Spleen (tissue), 11 donors: ENCODE measurements around the gene HTRA2. TPM values are rescaled to one million over a fixed set of nuclear protein-coding genes. Genes with fewer than 3 reads are reported as not detected.

Experiments
- DNase-seq: peaks from one replicate; pipeline ENCODE4 v3.0.0-alpha.2; 2020
- H3K27ac ChIP-seq, 8 donors: fragments of 200-600 bp; sonication (generic) in 7 of 8; 1 replicate in 4 of 8; 2 replicates in 4 of 8; pipeline versions ENCODE4 v1.5.0 to v1.8.0; 2016 to 2021; ENCODE audit warnings: inconsistent platforms in 4 of 8, mild to moderate bottlenecking in 4 of 8, moderate library complexity in 1 of 8
- H3K27me3 ChIP-seq, 7 donors: fragments of 200-600 bp; sonication (generic) in 6 of 7; replicated peaks in 1 of 7; 1 replicate in 4 of 7; 2 replicates in 3 of 7; pipeline versions ENCODE4 v1.5.0 to v1.8.0; 2016 to 2021; ENCODE audit warnings: inconsistent platforms in 3 of 7, mild to moderate bottlenecking in 1 of 7
- H3K36me3 ChIP-seq, 6 donors: fragments of 200-600 bp; sonication (generic) in 5 of 6; 1 replicate in 4 of 6; 2 replicates in 2 of 6; pipeline versions ENCODE4 v1.5.0 to v1.8.0; 2016 to 2021; ENCODE audit warnings: inconsistent platforms in 2 of 6
- H3K4me1 ChIP-seq, 6 donors: fragments of 200-600 bp; sonication (generic) in 5 of 6; 1 replicate in 3 of 6; 2 replicates in 3 of 6; pipeline versions ENCODE4 v1.5.0 to v1.8.0; 2016 to 2021; ENCODE audit warnings: inconsistent platforms in 3 of 6
- H3K4me3 ChIP-seq, 8 donors: fragments of 200-600 bp; sonication (generic) in 7 of 8; 1 replicate in 4 of 8; 2 replicates in 4 of 8; pipeline versions ENCODE4 v1.5.0 to v1.8.0; 2016 to 2021; ENCODE audit warnings: inconsistent platforms in 4 of 8, mild to moderate bottlenecking in 4 of 8, moderate library complexity in 2 of 8
- H3K9me3 ChIP-seq, 8 donors: fragments of 200-600 bp; sonication (generic) in 7 of 8; 1 replicate in 4 of 8; 2 replicates in 4 of 8; pipeline versions ENCODE4 v1.5.0 to v1.8.0; 2016 to 2021; ENCODE audit warnings: inconsistent platforms in 4 of 8
- POLR2A ChIP-seq, 3 donors: fragments of 450-650 bp; IDR thresholded peaks; one replicate each; pipeline ENCODE4 v1.5.1; 2017; ENCODE audit warnings: antibody characterized with exemption in 3 of 3, mild to moderate bottlenecking in 1 of 3
- POLR2AphosphoS5 ChIP-seq, 3 donors: sonication (generic); formaldehyde crosslinking; IDR thresholded peaks; one replicate each; pipeline ENCODE4 v1.5.1; 2017; ENCODE audit warnings: antibody characterized with exemption in 3 of 3
- whole genome bisulfite sequencing, 5 donors: extraction: QIAGEN DNeasy Blood & Tissue Kit in 3 of 5; methylation state at CpG; one replicate each; pipeline versions ENCODE4 v1.1.5 to v1.1.7; 2013 to 2018; 5-methylcytosine and 5-hydroxymethylcytosine counted together
- intact Hi-C: fragments of 100-400 bp; cut with DNase I; formaldehyde crosslinking; loops from one replicate; pipeline ENCODE4 v1.15.0; 2023; ENCODE audit warnings: low total_unique reads
- polyA plus RNA-seq, 3 donors: library from polyadenylated mRNA; stranded (reverse); fragments of 200-250 nt; gene quantifications; one replicate each; pipeline ENCODE4 v1.2.1, GENCODE V29; 2013
- total RNA-seq, 7 donors: library from RNA; depleted of rRNA in 3 of 7; stranded (reverse); fragments of >200 nt in 3 of 7; fragmentation: NEBNext Ultra II Directional in 4 of 7; extraction: Animal tissue kit (Norgen Biotek cat#: 25700) in 4 of 7; gene quantifications; one replicate each; pipeline versions ENCODE4 v1.1.0 to v1.2.1, GENCODE V29; 2016 to 2021
- TF ChIP-seq, protein P1 (sequence below), 11 experiments: fragments of 200-600 bp in 7 of 11; fragments of 450-650 bp in 4 of 11; sonication (generic) in 4 of 11; IDR thresholded peaks in 8 of 11; conservative IDR thresholded peaks in 3 of 11; 1 replicate in 7 of 11; 2 replicates in 4 of 11; pipeline versions ENCODE4 v1.4.0 to v1.8.0; 2016 to 2021; ENCODE audit warnings: antibody characterized with exemption in 11 of 11, inconsistent platforms in 4 of 11, mild to moderate bottlenecking in 1 of 11
- donor health status: healthy with polysubstance abuse.
- donor health status: DM: no; HTN: no; CAD: no; lungs with moderate emphysema.
- donor health status: DM: no; HTN: no; CAD: no.
- donor health status: Bipolar disorder and iron deficiency.
- donor health status: healthy.
- donor health status: DM: no; HTN: no; CAD: no.
- donor health status: DM: yes; HTN: yes; CAD: no.

Gene HTRA2
- total and polyA plus RNA-seq, 10 donors: 34.2 to 58.7 (median 42.9) TPM

DNA sequence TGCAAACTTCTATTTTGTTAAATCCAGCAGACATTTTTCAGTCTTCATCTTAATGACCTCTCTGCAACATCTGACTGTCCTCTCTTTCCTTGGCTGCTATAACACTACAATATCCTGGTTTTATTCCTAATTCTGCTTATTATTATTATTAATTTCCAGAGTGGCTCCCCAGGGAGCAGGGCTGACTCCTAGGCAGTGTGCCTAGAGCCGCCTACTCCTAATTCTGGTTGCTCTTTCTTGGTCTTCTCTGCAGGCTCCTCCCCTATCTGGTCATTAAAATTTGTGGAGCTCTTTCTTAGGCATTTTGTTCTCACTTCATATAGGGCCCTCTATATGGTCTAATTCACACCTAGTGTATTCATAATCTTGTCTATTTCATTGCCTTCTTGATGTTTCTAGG is 13.2 kb downstream of the HTRA2 start:
- DNase-seq: no peak
- TF ChIP-seq POLR2A (IDR thresholded peaks at IDR 0.05): no peak
- no peak for TF ChIP-seq POLR2AphosphoS5 (IDR thresholded peaks at IDR 0.05)
- TF ChIP-seq, protein P1, sequence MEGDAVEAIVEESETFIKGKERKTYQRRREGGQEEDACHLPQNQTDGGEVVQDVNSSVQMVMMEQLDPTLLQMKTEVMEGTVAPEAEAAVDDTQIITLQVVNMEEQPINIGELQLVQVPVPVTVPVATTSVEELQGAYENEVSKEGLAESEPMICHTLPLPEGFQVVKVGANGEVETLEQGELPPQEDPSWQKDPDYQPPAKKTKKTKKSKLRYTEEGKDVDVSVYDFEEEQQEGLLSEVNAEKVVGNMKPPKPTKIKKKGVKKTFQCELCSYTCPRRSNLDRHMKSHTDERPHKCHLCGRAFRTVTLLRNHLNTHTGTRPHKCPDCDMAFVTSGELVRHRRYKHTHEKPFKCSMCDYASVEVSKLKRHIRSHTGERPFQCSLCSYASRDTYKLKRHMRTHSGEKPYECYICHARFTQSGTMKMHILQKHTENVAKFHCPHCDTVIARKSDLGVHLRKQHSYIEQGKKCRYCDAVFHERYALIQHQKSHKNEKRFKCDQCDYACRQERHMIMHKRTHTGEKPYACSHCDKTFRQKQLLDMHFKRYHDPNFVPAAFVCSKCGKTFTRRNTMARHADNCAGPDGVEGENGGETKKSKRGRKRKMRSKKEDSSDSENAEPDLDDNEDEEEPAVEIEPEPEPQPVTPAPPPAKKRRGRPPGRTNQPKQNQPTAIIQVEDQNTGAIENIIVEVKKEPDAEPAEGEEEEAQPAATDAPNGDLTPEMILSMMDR (IDR thresholded peaks at IDR 0.05 in 8 of 11, conservative IDR thresholded peaks at IDR 0.05 in 3 of 11): no peak
- Histone ChIP-seq H3K27ac (no peak overlapping the region), H3K4me3 (no peak overlapping the region), H3K36me3 (no peaks in the 10 kb centered on the region), H3K27me3 (peaks cover 0 to 6% (median 0%) of the 10 kb centered on the region in 7 donors), H3K4me1 (peaks cover 0 to 28% (median 4%) of the 10 kb centered on the region in 6 donors), H3K9me3 (no peaks in the 10 kb centered on the region)
- WGBS, 5 donors: 89 to 98% (median 94%) methylated on average over 1 of the region's 1 CpG
- intact Hi-C loops: no loop called here

DNA sequence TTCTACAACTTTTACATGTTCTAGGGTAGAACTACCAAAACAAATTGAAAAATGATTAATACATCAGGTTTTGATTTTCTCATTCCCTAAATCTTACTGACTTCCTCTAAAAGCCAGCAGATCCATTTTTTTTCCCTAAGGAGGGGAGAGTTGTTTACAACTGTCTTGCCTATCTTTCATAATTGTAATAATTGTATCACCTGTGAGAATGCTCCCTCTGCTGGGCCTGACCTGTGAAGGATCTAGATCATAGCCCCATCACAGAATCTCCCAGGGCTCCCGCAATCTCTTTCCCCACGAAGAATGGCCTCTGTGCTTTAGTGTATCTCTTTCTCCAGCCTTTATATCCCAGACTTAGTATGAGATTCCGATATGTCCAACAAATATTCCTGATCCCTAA is 14.9 kb downstream of the HTRA2 start:
- TF ChIP-seq, protein P1 (IDR thresholded peaks at IDR 0.05 in 8 of 11, conservative IDR thresholded peaks at IDR 0.05 in 3 of 11): peak in 2 of 11 experiments; percentile 12 to 29
- TF ChIP-seq POLR2AphosphoS5 (IDR thresholded peaks at IDR 0.05): no peak
- intact Hi-C loops: no loop called here
- H3K27ac ChIP-seq: no peak overlapping the region
- H3K4me1 ChIP-seq: peaks cover 4 to 31% (median 16%) of the 10 kb centered on the region in 6 donors
- no peak for DNase-seq
- no peak overlapping the region for H3K4me3 ChIP-seq
- no peaks in the 10 kb centered on the region for H3K36me3 ChIP-seq
- H3K27me3 ChIP-seq: peaks cover 0 to 23% (median 12%) of the 10 kb centered on the region in 7 donors
- no peaks in the 10 kb centered on the region for H3K9me3 ChIP-seq
- WGBS, 5 donors: 85 to 93% (median 89%) methylated on average over 3 of the region's 3 CpGs

DNA sequence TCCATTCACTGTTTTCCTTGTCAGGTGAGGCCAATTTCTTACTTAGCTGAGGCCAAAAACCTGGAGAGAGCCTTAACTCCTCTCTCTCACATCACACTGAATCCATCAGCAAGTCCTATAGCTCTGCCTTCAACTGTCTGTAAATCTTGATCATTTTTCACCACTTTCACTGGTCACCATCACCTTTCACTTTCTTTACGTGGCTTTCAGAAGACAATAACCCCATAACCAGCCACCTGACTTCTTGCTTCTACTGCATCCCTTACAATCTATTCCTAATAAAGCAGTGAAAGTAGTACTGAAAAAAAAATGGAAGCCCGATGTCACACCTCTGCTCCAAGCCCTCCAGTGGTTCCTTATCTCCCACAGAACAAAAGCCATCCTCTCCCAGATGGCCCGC is 16.3 kb downstream of the HTRA2 start:
- no peak for DNase-seq
- intact Hi-C loops: no loop called here
- 84 to 96% (median 87%) methylated on average over 3 of the region's 3 CpGs for WGBS, 5 donors
- no peaks in the 10 kb centered on the region for H3K36me3 ChIP-seq
- H3K4me3 ChIP-seq: no peak overlapping the region
- H3K27ac ChIP-seq: no peak overlapping the region
- TF ChIP-seq, protein P1 (IDR thresholded peaks at IDR 0.05 in 8 of 11, conservative IDR thresholded peaks at IDR 0.05 in 3 of 11): no peak
- TF ChIP-seq POLR2AphosphoS5 (IDR thresholded peaks at IDR 0.05): no peak
- TF ChIP-seq POLR2A (IDR thresholded peaks at IDR 0.05): no peak
- no peaks in the 10 kb centered on the region for H3K9me3 ChIP-seq
- peaks cover 0 to 29% (median 12%) of the 10 kb centered on the region in 7 donors for H3K27me3 ChIP-seq
- peaks cover 7 to 28% (median 20%) of the 10 kb centered on the region in 6 donors for H3K4me1 ChIP-seq

DNA sequence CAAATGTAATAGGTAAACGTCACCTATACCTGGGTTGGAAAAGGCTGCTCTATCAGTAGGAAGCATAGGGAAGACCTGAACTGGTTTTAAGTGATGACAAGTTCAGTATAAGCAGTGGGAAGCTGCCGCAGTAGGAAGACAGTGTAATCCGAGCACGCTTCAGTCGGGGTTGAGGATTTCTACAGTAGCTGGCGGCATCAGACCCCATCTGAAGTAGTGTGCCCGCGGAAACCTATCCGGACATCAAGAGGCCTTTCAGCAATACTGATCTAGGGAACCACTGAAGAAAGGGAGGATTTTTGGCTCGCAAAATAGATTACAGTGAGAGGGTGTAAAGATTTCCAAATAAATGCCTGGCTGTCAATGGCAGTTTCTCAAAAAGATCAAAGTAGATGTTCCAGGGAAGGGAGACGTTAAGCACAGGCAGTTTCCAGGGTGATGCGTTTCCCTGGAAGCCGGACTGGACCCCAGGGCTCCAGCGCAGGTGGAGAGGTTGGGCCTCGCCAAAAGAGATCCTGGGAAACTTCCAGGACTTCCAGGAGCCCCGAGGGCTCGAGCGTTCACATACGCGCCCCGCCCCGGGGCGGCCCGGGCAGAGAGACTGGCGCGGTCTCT is 18.7 kb downstream of the HTRA2 start:
- Histone ChIP-seq H3K27me3 (peaks cover 0 to 29% (median 12%) of the 10 kb centered on the region in 7 donors), H3K4me1 (peaks cover 7 to 44% (median 28%) of the 10 kb centered on the region in 6 donors), H3K4me3 (peak overlapping the region; percentile 35 to 76 (median 53)), H3K9me3 (no peaks in the 10 kb centered on the region), H3K36me3 (no peaks in the 10 kb centered on the region), H3K27ac (peak overlapping the region in 7 of 8 donors; percentile 28 to 79 (median 60))
- intact Hi-C loops: no loop called here
- no peak for DNase-seq
- WGBS, 5 donors: 26 to 38% (median 27%) methylated on average over 16 to 26 of the region's 26 CpGs
- TF ChIP-seq POLR2A (IDR thresholded peaks at IDR 0.05) (no peak), POLR2AphosphoS5 (IDR thresholded peaks at IDR 0.05) (no peak)
- TF ChIP-seq, protein P1 (IDR thresholded peaks at IDR 0.05 in 8 of 11, conservative IDR thresholded peaks at IDR 0.05 in 3 of 11): no peak
